Measurements from ENCODE around the gene BAIAP3.

DNA sequence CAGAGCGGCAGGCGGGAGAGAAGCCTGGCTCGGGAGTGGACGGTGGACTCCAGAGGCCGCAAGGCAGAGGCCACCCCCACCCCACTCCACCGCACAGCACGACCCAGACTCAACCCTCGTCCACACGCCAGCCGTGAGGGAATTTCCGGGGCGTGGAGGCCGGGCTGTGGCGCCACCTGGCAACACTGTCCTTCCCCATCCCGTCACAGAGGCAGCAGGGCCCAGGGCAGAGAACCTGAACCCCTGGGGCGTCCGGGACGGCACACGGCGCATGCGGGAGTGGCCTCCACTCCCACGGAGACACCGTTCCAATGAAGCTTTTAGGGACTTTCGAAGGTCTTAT is 41.8 kb downstream of the BAIAP3 start:
- TF ChIP-seq, protein P1, sequence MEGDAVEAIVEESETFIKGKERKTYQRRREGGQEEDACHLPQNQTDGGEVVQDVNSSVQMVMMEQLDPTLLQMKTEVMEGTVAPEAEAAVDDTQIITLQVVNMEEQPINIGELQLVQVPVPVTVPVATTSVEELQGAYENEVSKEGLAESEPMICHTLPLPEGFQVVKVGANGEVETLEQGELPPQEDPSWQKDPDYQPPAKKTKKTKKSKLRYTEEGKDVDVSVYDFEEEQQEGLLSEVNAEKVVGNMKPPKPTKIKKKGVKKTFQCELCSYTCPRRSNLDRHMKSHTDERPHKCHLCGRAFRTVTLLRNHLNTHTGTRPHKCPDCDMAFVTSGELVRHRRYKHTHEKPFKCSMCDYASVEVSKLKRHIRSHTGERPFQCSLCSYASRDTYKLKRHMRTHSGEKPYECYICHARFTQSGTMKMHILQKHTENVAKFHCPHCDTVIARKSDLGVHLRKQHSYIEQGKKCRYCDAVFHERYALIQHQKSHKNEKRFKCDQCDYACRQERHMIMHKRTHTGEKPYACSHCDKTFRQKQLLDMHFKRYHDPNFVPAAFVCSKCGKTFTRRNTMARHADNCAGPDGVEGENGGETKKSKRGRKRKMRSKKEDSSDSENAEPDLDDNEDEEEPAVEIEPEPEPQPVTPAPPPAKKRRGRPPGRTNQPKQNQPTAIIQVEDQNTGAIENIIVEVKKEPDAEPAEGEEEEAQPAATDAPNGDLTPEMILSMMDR (IDR thresholded peaks at IDR 0.05 in 8 of 11, conservative IDR thresholded peaks at IDR 0.05 in 3 of 11), result no peak
- TF ChIP-seq POLR2A (IDR thresholded peaks at IDR 0.05) (no peak), POLR2AphosphoS5 (IDR thresholded peaks at IDR 0.05) (no peak)
